ENCODE results near the gene LPIN3. TPM values are rescaled to one million over a fixed set of nuclear protein-coding genes. Genes with fewer than 3 reads are reported as not detected.

The LPIN3 gene
- polyA plus RNA-seq, 1 of the 3 experiments (the other 2 are of a cell fraction): 0.21 TPM

DNA sequence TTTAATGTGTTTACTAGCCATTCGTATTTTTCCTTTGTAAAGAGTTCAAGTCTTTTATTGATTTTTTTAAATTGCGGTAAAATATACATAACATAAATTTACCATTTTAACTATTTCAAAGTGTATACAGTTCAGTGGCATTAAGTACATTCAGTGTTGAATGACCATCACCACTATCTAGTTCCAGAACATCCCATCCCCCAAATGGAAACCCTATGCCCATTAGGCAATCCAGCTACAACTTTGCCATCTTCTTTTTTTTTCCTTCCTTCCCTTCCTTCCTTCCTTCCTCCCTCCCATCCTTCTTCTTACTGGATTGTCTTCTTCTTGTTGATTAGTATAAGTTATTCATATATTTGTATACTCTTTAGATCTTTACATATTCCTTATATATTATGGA is 8.6 kb downstream of the LPIN3 start:
- ChIA-PET POLR2A (no interaction called here), CTCF (interaction anchor here (1.1 to 3.3 kb wide), 2 partner anchors 10 to 11 kb away, joined by 3 to 13 read pairs; no protein-coding TSS in a partner anchor)
- H3K9ac ChIP-seq: no peak overlapping the region
- no peak overlapping the region for H3K4me2 ChIP-seq
- H3K36me3 ChIP-seq (replicated peaks in 1 of 2; ENCODE audit: control insufficient read depth in 1 of 2, insufficient read depth in 2 of 2, low read length in 1 of 2): no peaks in the 10 kb centered on the region
- no peak overlapping the region for H3K27ac ChIP-seq (ENCODE audit: low read depth in 2 of 2, low read length in 1 of 2)
- no peaks in the 10 kb centered on the region for H3K9me3 ChIP-seq
- no peaks in the 10 kb centered on the region for H3F3A ChIP-seq (replicated peaks; ENCODE audit: insufficient read depth)
- no peaks in the 10 kb centered on the region; a peak in 1 of 4 replicates for H3K4me1 ChIP-seq (ENCODE audit: control insufficient read depth in 1 of 2, insufficient read depth in 2 of 2, low read depth in 1 of 2, low read length in 1 of 2)
- no peak overlapping the region for H3K4me3 ChIP-seq (ENCODE audit: low read depth in 2 of 2, low read length in 1 of 2)
- H3K79me2 ChIP-seq (ENCODE audit: insufficient read depth): no peaks in the 10 kb centered on the region
- no peaks in the 10 kb centered on the region for H3K9me2 ChIP-seq
- H3K27me3 ChIP-seq (ENCODE audit: insufficient read depth): no peaks in the 10 kb centered on the region
- TF ChIP-seq, protein P1, sequence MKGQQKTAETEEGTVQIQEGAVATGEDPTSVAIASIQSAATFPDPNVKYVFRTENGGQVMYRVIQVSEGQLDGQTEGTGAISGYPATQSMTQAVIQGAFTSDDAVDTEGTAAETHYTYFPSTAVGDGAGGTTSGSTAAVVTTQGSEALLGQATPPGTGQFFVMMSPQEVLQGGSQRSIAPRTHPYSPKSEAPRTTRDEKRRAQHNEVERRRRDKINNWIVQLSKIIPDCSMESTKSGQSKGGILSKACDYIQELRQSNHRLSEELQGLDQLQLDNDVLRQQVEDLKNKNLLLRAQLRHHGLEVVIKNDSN (IDR thresholded peaks at IDR 0.05; ENCODE audit: borderline replicate concordance, low read depth): no peak
- TF ChIP-seq ELF1 (IDR thresholded peaks at IDR 0.05): no peak
- no peak for TF ChIP-seq NFIC (IDR thresholded peaks at IDR 0.05; ENCODE audit: borderline replicate concordance)
- TF ChIP-seq REST (IDR thresholded peaks at IDR 0.05; ENCODE audit: low read depth, low read length): no peak
- no peak for TF ChIP-seq JUND (IDR thresholded peaks at IDR 0.05)
- TF ChIP-seq SMC3 (IDR thresholded peaks at IDR 0.05; ENCODE audit: low read depth, low read length): no peak
- TF ChIP-seq, protein P2, sequence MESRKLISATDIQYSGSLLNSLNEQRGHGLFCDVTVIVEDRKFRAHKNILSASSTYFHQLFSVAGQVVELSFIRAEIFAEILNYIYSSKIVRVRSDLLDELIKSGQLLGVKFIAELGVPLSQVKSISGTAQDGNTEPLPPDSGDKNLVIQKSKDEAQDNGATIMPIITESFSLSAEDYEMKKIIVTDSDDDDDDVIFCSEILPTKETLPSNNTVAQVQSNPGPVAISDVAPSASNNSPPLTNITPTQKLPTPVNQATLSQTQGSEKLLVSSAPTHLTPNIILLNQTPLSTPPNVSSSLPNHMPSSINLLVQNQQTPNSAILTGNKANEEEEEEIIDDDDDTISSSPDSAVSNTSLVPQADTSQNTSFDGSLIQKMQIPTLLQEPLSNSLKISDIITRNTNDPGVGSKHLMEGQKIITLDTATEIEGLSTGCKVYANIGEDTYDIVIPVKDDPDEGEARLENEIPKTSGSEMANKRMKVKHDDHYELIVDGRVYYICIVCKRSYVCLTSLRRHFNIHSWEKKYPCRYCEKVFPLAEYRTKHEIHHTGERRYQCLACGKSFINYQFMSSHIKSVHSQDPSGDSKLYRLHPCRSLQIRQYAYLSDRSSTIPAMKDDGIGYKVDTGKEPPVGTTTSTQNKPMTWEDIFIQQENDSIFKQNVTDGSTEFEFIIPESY (IDR thresholded peaks at IDR 0.05; ENCODE audit: borderline replicate concordance, low read depth): no peak
- DNase-seq: no peak
- H2AFZ ChIP-seq (ENCODE audit: low read depth): no peak overlapping the region
- WGBS (ENCODE audit: low lambda C conversion rate): 86% methylated on average over 2 of the region's 2 CpGs
- no peaks in the 10 kb centered on the region for H4K20me1 ChIP-seq (ENCODE audit: insufficient read depth)

DNA sequence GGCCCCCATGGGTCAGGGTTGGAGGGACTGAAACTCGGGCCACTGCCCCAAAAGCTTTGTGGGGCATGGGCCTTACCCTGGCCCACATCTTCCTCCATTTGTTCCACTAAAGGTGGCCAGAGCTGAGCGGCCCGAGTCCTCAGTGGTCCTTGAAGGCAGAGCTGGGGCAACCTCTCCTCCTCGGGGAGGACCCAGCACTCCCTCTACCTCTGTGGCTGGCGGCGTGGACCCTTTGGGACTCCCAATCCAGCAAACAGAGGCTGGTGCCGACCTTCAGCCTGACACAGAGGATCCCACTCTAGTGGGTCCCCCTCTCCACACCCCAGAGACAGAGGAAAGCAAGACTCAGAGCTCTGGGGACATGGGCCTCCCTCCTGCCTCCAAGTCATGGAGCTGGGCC is 9.3 kb downstream of the LPIN3 start:
- Histone ChIP-seq H3K27ac (ENCODE audit: low read depth in 2 of 2, low read length in 1 of 2) (no peak overlapping the region), H3K9me2 (no peaks in the 10 kb centered on the region), H2AFZ (ENCODE audit: low read depth) (no peak overlapping the region), H3K9me3 (no peaks in the 10 kb centered on the region), H3K4me3 (ENCODE audit: low read depth in 2 of 2, low read length in 1 of 2) (no peak overlapping the region), H3K27me3 (ENCODE audit: insufficient read depth) (no peaks in the 10 kb centered on the region), H4K20me1 (ENCODE audit: insufficient read depth) (no peaks in the 10 kb centered on the region), H3K36me3 (replicated peaks in 1 of 2; ENCODE audit: control insufficient read depth in 1 of 2, insufficient read depth in 2 of 2, low read length in 1 of 2) (no peaks in the 10 kb centered on the region), H3K4me1 (ENCODE audit: control insufficient read depth in 1 of 2, insufficient read depth in 2 of 2, low read depth in 1 of 2, low read length in 1 of 2) (no peaks in the 10 kb centered on the region), H3K9ac (no peak overlapping the region), H3K4me2 (no peak overlapping the region), H3F3A (replicated peaks; ENCODE audit: insufficient read depth) (no peaks in the 10 kb centered on the region), H3K79me2 (ENCODE audit: insufficient read depth) (no peaks in the 10 kb centered on the region)
- ChIA-PET POLR2A (no interaction called here), CTCF (interaction anchor here (0.6 to 3.3 kb wide), 5 partner anchors 9 to 305 kb away, joined by 3 to 13 read pairs (median 6); partner anchors contain the start of gene LPIN3)
- WGBS (ENCODE audit: low lambda C conversion rate): no CpG with 5 or more reads among the region's 7 CpGs
- no peak for DNase-seq
- TF ChIP-seq YY1 (IDR thresholded peaks at IDR 0.05; ENCODE audit: low read depth) (no peak), TEAD4 (IDR thresholded peaks at IDR 0.05; ENCODE audit: borderline replicate concordance, insufficient read depth) (no peak), SMC3 (IDR thresholded peaks at IDR 0.05; ENCODE audit: low read depth, low read length) (no peak), RXRA (IDR thresholded peaks at IDR 0.05; ENCODE audit: borderline replicate concordance, low read depth) (no peak), SIN3A (IDR thresholded peaks at IDR 0.05; ENCODE audit: borderline replicate concordance, low read depth, low read length) (no peak), MAX (IDR thresholded peaks at IDR 0.05; ENCODE audit: low read depth) (no peak), RCOR1 (IDR thresholded peaks at IDR 0.05; ENCODE audit: low read length) (no peak), POLR2AphosphoS5 (IDR thresholded peaks at IDR 0.05; ENCODE audit: low read depth, low read length) (no peak), TCF12 (IDR thresholded peaks at IDR 0.05) (no peak), FOSL2 (IDR thresholded peaks at IDR 0.05; ENCODE audit: borderline replicate concordance, low read depth) (no peak), EZH2phosphoT487 (IDR thresholded peaks at IDR 0.05; ENCODE audit: borderline replicate concordance, low read depth) (no peak)
- TF ChIP-seq, protein P1 (IDR thresholded peaks at IDR 0.05; ENCODE audit: borderline replicate concordance, low read depth): no peak
- TF ChIP-seq, protein P3, sequence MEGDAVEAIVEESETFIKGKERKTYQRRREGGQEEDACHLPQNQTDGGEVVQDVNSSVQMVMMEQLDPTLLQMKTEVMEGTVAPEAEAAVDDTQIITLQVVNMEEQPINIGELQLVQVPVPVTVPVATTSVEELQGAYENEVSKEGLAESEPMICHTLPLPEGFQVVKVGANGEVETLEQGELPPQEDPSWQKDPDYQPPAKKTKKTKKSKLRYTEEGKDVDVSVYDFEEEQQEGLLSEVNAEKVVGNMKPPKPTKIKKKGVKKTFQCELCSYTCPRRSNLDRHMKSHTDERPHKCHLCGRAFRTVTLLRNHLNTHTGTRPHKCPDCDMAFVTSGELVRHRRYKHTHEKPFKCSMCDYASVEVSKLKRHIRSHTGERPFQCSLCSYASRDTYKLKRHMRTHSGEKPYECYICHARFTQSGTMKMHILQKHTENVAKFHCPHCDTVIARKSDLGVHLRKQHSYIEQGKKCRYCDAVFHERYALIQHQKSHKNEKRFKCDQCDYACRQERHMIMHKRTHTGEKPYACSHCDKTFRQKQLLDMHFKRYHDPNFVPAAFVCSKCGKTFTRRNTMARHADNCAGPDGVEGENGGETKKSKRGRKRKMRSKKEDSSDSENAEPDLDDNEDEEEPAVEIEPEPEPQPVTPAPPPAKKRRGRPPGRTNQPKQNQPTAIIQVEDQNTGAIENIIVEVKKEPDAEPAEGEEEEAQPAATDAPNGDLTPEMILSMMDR (IDR thresholded peaks at IDR 0.05): no peak
